GM19035 (cell line): ENCODE results near the gene TSPAN1.

ENCODE experiments used
- ATAC-seq: cut with Tn5 transposase; IDR thresholded peaks from one replicate; pipeline ENCODE4 v1.9.1; 2021; ENCODE audit not compliant: unreplicated experiment

TSPAN1 gene

GRCh38 chr1:46159516-46159915 is 15.4 kb upstream of the TSPAN1 start:
- no peak for ATAC-seq

DNA sequence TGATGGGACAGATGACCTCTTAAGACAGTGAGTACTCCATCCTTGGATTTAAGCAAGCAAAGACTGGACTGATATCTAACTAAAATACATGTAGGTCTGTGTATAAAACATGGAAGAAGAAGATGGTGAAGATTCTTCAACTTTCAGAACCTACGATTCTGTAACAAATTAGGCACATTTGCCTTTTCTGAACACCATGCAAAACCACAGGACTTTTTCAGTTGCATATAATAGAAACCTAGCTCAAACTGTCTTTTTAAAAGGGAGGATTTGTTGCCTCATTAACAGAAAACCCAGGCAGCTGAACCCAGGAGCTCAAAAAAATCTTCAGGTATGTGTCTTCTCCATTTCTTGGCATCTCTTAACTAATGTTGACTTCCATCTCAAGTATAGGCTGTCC is 14.7 kb upstream of the TSPAN1 start:
- ATAC-seq = no peak

GRCh38 chr1:46166521-46167462 is 8.1 kb upstream of the TSPAN1 start:
- no peak for ATAC-seq

- no peak for ATAC-seq
These were observed 6.4 kb upstream of the TSPAN1 start for GRCh38 chr1:46168477-46168876.

- no peak for ATAC-seq
These were observed 5.0 kb upstream of the TSPAN1 start for GRCh38 chr1:46169811-46170454.

GRCh38 chr1:46171351-46171750 is 3.5 kb upstream of the TSPAN1 start:
- no peak for ATAC-seq

DNA sequence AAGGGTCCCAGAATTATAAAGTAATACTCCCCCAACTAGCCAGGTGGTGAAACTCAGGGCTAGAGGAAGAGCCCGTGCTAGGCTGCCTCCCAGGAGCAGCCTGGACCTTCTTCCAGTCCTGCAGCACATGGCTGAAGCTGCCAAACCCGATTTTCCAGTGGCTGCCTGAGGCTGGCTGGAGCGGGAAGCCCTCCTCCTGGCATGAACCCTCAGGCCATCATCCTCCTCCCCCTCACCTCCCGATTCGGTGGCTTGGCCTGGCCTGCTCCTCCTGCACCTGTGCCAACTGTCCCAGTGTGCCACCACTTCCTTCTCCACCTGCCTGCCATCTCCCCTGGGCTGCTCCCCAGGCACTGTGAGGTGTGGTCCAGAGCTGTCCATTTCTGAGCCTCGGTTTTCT is 3.0 kb upstream of the TSPAN1 start:
- ATAC-seq = no peak

DNA sequence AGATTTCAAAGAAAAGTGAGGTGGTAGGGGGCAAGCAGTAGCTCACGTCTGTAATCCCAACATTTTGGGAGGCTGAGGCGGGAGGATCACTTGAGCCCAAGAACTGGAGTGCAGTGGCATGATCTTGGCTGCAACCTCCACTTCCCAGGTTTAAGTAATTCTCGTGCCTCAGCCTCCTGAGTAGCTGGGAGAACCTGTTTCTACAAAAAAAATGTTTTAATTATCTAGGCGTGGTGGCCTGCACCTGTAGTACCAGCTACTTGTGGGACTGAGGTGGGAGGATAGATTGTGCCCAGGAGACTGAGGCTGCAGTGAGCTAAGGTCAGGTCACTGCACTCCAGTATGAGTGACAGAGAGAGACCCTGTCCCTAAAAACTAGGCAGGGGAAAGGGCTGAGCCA is 2.6 kb upstream of the TSPAN1 start:
- no peak for ATAC-seq

DNA sequence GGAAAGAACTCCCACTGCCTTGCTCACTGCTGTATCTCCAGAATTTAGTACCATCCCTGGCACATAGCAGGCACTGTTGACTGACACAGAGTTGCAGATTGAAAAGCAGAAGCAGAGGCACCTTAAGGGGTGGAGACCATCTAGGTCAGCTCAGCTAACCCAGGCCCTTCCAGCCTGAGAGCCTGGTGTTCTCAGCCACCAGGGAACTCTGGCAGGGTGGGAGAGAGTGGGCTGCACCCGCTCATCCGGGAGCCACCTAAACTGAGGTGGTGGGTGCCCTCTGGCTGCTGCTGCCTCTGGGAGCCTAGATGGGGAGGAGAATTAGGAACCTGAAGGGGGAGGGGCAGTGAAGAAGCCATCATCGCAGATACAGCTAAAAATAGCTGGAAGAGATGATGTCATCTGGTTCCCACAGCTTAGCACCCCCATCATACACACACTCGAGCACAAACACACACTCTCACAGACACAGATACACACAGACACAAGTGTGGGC is 1.5 kb upstream of the TSPAN1 start:
- no peak for ATAC-seq

GRCh38 chr1:46175243-46175642 is 356 bp downstream of the TSPAN1 start:
- ATAC-seq = no peak

- no peak for ATAC-seq
These were observed 1.5 kb downstream of the TSPAN1 start, which contains the start of gene P3R3URF for GRCh38 chr1:46176211-46176865. P3R3URF (minus strand) TSS chr1:46176488; CDS start chr1:46176471, 17 bp downstream.

GRCh38 chr1:46179138-46180081 is 4.5 kb downstream of the TSPAN1 start:
- ATAC-seq = no peak

GRCh38 chr1:46180082-46180616 is 5.3 kb downstream of the TSPAN1 start:
- no peak for ATAC-seq

GRCh38 chr1:46181343-46182260 is 6.7 kb downstream of the TSPAN1 start:
- ATAC-seq = no peak

DNA sequence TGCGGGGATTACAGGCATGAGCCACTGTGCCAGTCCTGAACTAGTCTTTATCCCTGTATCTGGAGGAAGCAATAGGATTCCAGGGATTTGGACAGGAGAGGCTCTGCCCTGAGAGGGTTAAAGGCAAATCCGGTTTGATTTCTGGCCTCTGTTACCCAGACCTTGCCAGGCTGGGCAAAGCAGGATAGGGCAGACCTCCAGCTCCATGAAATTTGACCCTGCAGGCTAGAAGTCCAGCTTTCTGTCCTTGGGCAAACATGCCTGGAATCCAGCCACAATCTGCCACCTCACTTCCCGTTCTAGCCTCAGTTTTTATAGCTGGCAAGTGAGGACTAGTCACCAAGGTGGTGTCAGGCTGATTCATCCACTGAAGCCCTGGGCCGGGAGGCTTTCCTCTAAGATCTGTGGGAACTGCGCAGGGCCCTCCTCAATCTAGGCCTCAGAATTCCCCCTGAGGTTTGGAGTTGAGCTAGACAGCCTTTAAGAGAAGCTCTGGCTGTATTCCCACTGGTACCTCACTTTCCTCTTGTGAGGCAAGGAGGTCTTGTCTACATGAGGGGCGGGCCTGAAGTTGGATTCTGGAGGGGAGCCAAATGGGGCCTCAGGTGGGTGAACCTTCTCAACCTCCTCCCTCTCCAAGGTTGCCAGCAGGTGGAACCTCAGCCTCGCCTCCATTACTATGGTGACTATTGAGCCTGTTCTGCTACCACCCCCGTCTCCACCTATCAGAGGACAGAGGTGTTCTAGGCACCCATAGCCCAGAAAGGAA is 8.4 kb downstream of the TSPAN1 start:
- ATAC-seq = no peak

DNA sequence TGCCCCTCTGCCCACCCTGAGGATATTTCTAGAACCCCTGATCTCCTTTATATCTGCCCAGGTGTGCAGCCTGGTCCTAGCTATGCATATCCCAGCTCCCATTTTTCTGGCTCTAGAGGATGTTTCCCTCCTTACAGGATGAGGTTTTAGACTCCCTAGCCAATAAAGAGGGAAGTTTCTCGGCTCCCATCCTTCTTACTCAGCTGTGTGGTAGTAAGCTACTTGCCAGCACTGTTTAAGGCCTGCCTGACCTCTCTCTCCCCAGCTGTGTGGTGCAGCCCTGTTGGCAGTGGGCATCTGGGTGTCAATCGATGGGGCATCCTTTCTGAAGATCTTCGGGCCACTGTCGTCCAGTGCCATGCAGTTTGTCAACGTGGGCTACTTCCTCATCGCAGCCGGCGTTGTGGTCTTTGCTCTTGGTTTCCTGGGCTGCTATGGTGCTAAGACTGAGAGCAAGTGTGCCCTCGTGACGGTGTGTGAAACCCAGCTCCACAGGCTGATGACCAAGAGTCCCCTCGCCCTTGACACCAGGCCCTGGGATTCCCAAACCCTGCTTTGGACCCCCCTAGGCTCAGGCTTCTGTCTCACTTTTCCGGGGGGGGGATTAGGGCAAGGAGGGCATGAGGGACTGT is 9.2 kb downstream of the TSPAN1 start:
- ATAC-seq = no peak

DNA sequence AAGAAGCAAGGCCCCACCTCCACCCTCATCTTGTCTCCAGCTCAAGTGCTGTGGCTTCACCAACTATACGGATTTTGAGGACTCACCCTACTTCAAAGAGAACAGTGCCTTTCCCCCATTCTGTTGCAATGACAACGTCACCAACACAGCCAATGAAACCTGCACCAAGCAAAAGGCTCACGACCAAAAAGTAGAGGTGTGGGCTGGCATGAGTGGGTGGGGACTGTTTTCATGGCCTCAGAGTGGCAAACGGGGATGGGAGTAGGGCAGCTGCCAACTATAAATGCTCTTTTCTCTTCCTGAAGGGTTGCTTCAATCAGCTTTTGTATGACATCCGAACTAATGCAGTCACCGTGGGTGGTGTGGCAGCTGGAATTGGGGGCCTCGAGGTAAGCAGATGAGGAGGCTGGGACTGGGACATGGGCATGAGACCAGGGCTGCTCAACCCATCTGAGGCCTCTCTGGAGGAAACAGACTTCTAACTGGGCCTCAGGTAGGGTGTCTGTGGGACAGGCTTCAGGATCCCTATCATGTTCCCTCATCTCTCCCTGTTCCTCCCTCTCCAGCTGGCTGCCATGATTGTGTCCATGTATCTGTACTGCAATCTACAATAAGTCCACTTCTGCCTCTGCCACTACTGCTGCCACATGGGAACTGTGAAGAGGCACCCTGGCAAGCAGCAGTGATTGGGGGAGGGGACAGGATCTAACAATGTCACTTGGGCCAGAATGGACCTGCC is 10.2 kb downstream of the TSPAN1 start:
- no peak for ATAC-seq
